ENCODE results near the gene HLA-DPA1.

DNA sequence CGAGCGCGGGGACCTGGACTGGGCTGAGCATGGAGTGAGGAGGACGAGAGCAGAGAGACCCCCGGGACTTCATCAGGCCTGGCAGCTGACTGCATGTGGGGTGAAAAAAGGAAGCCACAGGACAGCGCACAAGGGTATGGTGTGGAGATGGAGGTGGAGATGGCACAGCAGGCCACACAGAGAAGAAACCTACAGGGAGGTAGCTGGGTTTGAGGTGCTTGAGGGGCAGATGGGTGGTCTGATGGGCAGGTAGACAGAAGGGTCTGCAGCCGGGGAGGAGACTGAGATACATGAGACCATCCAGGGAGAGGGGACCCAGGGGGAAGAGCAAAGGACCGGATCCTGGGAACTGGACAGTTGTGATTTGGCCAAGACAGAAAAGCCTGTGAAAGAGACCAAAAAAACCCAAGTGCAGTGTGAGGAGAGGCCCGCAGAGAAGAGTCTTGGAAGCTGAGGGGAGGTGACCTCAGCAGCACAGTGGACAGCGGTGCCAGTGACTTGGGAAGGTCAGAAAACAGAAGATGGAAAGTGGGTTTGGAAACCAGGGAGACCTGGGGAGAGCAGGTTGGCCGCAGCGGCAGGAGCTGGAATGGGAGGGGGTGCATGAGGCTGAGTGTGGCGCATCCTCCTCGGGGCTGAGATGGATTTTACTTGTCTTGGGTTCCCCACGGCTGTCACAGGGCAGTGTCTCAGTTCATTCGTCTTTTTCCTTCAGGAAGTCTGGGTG lies 7.8 kb upstream of the HLA-DPA1 start:
- TF ChIP-seq, protein P1, sequence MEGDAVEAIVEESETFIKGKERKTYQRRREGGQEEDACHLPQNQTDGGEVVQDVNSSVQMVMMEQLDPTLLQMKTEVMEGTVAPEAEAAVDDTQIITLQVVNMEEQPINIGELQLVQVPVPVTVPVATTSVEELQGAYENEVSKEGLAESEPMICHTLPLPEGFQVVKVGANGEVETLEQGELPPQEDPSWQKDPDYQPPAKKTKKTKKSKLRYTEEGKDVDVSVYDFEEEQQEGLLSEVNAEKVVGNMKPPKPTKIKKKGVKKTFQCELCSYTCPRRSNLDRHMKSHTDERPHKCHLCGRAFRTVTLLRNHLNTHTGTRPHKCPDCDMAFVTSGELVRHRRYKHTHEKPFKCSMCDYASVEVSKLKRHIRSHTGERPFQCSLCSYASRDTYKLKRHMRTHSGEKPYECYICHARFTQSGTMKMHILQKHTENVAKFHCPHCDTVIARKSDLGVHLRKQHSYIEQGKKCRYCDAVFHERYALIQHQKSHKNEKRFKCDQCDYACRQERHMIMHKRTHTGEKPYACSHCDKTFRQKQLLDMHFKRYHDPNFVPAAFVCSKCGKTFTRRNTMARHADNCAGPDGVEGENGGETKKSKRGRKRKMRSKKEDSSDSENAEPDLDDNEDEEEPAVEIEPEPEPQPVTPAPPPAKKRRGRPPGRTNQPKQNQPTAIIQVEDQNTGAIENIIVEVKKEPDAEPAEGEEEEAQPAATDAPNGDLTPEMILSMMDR (conservative IDR thresholded peaks at IDR 0.05 in 1 of 2, IDR thresholded peaks at IDR 0.05 in 1 of 2; ENCODE audit: low read depth in 1 of 2, low read length in 2 of 2): no peak
- TF ChIP-seq EZH2 (IDR thresholded peaks at IDR 0.05; ENCODE audit: low read length, missing control alignments): no peak
